Common myeloid progenitor, CD34-positive (primary cell): ENCODE data around the gene KRT31.
"Not testable (repeated sequence)": the region's sequence is repeated elsewhere in the genome, so short reads cannot be mapped to it uniquely, and the experiment has no call there.

Experiments used
- CTCF ChIA-PET: fragments of 350-600 bp; sonication (Branson Sonifier 250); formaldehyde crosslinking; loops from one replicate; lab custom pipeline; 2021; ENCODE audit warnings: antibody characterized with exemption; lab: Charles Lee
- POLR2A ChIA-PET: fragments of 350-600 bp; sonication (Branson Sonifier 250); formaldehyde crosslinking; loops from one replicate; lab custom pipeline; 2021; ENCODE audit warnings: antibody characterized with exemption; lab: Charles Lee
- DNase-seq, 3 donors: peaks; one replicate each; pipeline versions ENCODE4 v3.0.0 to v3.0.0-alpha.2; 2013
- H3K27ac ChIP-seq, 2 experiments: 1 replicate in 1 of 2; 2 replicates in 1 of 2; pipeline ENCODE4 v1.7.0; 2013; ENCODE audit warnings: inconsistent platforms in 2 of 2, low read length in 2 of 2, mild to moderate bottlenecking in 2 of 2, low read depth in 1 of 2, moderate library complexity in 1 of 2; ENCODE audit not compliant: severe bottlenecking in 2 of 2, insufficient read depth in 1 of 2, poor library complexity in 1 of 2
- H3K27me3 ChIP-seq, 5 experiments: replicated peaks in 2 of 5; 1 replicate in 3 of 5; 2 replicates in 2 of 5; pipeline versions ENCODE4 v1.6.1 to v1.7.0; 2013; ENCODE audit warnings: low read length in 4 of 5, mild to moderate bottlenecking in 2 of 5, moderate library complexity in 2 of 5, inconsistent platforms in 1 of 5; ENCODE audit not compliant: insufficient read depth in 5 of 5, control insufficient read depth in 4 of 5
- H3K36me3 ChIP-seq, 4 experiments: 1 replicate in 2 of 4; 2 replicates in 2 of 4; pipeline versions ENCODE4 v1.6.1 to v1.7.0; 2013; ENCODE audit warnings: low read length in 3 of 4, control low read depth in 1 of 4, mild to moderate bottlenecking in 1 of 4; ENCODE audit not compliant: control insufficient read depth in 4 of 4, insufficient read depth in 4 of 4
- H3K4me1 ChIP-seq, 4 experiments: 1 replicate in 3 of 4; 2 replicates in 1 of 4; pipeline versions ENCODE4 v1.6.1 to v1.7.1; 2013; ENCODE audit warnings: low read length in 3 of 4, mild to moderate bottlenecking in 3 of 4, control low read depth in 1 of 4, inconsistent platforms in 1 of 4, moderate library complexity in 1 of 4; ENCODE audit not compliant: control insufficient read depth in 4 of 4, insufficient read depth in 4 of 4; ENCODE audit errors: control extremely low read depth in 1 of 4
- H3K4me3 ChIP-seq, 7 experiments: 1 replicate in 4 of 7; 2 replicates in 3 of 7; pipeline versions ENCODE4 v1.5.1 to v1.7.0; 2013; ENCODE audit warnings: mild to moderate bottlenecking in 7 of 7, low read length in 6 of 7, moderate library complexity in 6 of 7, inconsistent platforms in 2 of 7, low read depth in 2 of 7, control low read depth in 1 of 7; ENCODE audit not compliant: insufficient read depth in 4 of 7, control insufficient read depth in 1 of 7; ENCODE audit errors: extremely low read depth in 1 of 7
- H3K9me3 ChIP-seq, 5 experiments: 1 replicate in 4 of 5; 2 replicates in 1 of 5; pipeline versions ENCODE4 v1.6.1 to v1.7.1; 2013; ENCODE audit warnings: low read length in 4 of 5, mild to moderate bottlenecking in 2 of 5, inconsistent platforms in 1 of 5, low read depth in 1 of 5, moderate library complexity in 1 of 5; ENCODE audit not compliant: control insufficient read depth in 4 of 5, insufficient read depth in 2 of 5; ENCODE audit errors: control extremely low read depth in 1 of 5
- WGBS: methylation state at CpG from one replicate; pipeline ENCODE4 v1.1.5; 2013; ENCODE audit not compliant: insufficient coverage; 5-methylcytosine and 5-hydroxymethylcytosine counted together

Gene KRT31

DNA sequence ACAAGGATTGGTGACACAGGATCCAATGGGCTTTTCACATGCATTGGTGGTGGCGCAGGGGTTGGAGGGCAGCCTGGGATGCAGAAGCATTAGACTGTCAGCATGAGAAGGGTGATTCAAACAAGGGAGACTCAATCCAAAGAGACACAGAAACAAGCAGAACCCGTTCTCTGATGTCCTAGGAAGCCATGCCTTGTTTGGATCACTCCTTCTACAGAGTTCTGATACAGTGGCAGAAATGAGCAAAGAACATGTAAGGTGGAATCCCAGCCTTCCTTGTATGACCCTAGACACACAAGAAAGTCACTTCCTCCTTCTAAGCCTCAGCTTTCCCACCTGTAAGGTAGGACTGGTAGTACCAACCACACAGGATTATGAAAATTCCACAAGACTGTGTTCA lies 33.5 kb downstream of the KRT31 start:
- DNase-seq = no peak
- H3K27ac ChIP-seq = no peak overlapping the region
- POLR2A ChIA-PET = no interaction called here
- peaks cover 0 to 6% (median 2%) of the 10 kb centered on the region in 5 experiments for H3K27me3 ChIP-seq
- H3K36me3 ChIP-seq = no peaks in the 10 kb centered on the region
- H3K4me1 ChIP-seq = no peaks in the 10 kb centered on the region
- peaks cover 0 to 8% (median 0%) of the 10 kb centered on the region in 5 experiments for H3K9me3 ChIP-seq
- whole genome bisulfite sequencing = 96% methylated on average over 2 of the region's 2 CpGs
- no peak overlapping the region for H3K4me3 ChIP-seq
- CTCF ChIA-PET = no interaction called here

DNA sequence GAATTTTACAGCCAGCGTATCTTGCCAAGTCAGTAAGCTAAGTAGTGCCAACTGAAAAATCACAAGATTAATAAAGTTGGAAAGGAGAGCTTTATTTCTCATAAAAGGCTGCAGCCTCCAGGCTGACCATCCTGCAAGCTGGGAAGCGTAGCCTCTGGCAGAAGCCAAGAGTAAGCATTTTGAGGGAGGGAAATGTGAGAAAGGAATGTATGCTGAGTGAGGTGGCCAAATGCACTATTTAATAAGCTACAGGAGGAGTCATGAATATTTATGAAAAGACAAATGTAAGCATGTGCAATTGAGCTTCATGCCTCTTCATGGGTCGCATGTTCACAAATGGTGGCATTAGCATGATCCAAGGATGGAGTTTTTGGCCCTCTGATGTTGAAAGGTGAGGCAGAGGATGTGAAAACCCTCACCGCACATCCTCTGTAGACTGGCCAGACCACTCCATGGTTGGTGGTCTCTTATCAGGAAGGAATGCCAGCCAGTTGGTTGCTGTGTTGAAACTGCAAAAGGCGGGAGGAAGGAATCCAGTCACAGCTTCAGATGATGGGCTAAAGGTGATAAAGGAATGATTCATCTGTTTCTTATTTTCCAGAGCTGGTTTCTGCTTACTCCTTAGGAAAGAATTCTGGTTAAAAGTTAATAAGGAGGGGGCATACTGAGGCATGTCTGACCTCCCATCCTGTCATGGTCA lies 37.0 kb downstream of the KRT31 start:
- CTCF ChIA-PET = no interaction called here
- no peak overlapping the region for H3K27ac ChIP-seq
- no peaks in the 10 kb centered on the region for H3K4me1 ChIP-seq
- H3K9me3 ChIP-seq = peaks cover 0 to 9% (median 2%) of the 10 kb centered on the region in 5 experiments
- no peak overlapping the region for H3K4me3 ChIP-seq
- DNase-seq = no peak
- H3K36me3 ChIP-seq = no peaks in the 10 kb centered on the region
- POLR2A ChIA-PET = no interaction called here
- peaks cover 2 to 9% (median 2%) of the 10 kb centered on the region in 5 experiments for H3K27me3 ChIP-seq
- 94% methylated on average over 4 of the region's 5 CpGs for WGBS

DNA sequence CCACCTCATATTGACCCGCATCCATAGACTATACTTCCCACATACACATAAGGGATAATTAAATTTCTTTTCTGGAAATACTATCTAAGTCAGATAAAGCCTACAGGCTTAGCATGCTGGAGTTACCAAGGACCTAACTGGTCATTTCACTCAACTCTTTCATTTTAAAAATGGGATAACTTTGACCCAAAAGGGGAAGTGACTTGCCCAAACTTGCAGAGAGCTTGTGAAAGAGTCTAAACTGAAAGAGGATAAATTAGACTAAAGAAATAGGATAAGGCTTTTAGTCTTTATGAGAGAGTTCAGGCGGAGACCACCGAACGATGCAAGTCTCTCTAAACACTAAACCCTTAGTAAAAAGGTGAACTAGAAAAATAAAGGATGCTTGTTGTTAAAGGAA lies 42.9 kb downstream of the KRT31 start:
- Histone ChIP-seq H3K9me3 (peaks cover 0 to 2% (median 1%) of the 10 kb centered on the region in 5 experiments), H3K36me3 (no peaks in the 10 kb centered on the region), H3K27ac (no peak overlapping the region), H3K27me3 (peaks cover 0 to 6% (median 2%) of the 10 kb centered on the region in 5 experiments), H3K4me3 (no peak overlapping the region), H3K4me1 (no peaks in the 10 kb centered on the region)
- POLR2A ChIA-PET = no interaction called here
- CTCF ChIA-PET = no interaction called here
- peak in 2 of 3 donors; percentile 12 to 17 for DNase-seq
- 75% methylated on average over 1 of the region's 4 CpGs for WGBS

DNA sequence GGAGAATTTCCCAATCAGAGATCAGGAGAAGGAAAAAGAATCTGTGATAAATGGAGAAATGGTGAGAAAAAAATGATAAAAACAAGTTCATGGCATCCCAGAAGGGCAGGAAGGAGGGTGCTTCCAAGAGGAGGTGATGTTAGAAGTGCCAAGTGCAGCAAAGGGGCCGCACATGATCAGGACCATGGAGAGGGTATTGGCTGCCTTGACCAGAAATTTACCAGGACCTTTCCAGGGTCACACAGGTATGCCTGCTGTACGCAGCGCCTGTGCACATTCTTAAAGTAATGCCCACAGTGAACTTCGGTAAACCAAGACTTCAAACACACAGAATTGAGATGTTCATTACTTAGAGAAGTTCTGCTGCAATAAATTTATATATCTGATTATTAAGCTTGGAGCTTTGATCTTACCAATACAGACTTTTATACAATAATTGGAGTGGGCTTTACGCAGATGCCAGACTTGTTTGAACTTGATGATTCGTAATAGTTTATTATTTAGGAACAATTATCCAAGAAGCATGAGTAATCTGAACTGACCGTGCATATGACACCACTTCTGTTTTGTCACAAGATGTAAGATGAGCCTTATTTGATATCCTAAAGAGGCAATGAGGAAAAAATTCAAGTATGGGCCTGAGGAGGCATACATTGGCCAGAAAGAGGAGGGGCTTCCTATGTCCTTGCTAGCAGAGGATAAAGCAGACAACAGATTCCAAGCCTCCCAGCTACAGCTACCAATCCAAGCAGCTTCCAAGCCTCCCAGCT lies 44.6 kb downstream of the KRT31 start:
- H3K4me1 ChIP-seq = no peaks in the 10 kb centered on the region
- no peak overlapping the region for H3K27ac ChIP-seq
- no peak for DNase-seq
- ChIA-PET POLR2A (no interaction called here), CTCF (no interaction called here)
- H3K36me3 ChIP-seq = no peaks in the 10 kb centered on the region
- H3K27me3 ChIP-seq = peaks cover 0 to 6% (median 3%) of the 10 kb centered on the region in 5 experiments
- peaks cover 0 to 2% (median 0%) of the 10 kb centered on the region in 5 experiments for H3K9me3 ChIP-seq
- WGBS = 83% methylated on average over 1 of the region's 7 CpGs
- H3K4me3 ChIP-seq = no peak overlapping the region

DNA sequence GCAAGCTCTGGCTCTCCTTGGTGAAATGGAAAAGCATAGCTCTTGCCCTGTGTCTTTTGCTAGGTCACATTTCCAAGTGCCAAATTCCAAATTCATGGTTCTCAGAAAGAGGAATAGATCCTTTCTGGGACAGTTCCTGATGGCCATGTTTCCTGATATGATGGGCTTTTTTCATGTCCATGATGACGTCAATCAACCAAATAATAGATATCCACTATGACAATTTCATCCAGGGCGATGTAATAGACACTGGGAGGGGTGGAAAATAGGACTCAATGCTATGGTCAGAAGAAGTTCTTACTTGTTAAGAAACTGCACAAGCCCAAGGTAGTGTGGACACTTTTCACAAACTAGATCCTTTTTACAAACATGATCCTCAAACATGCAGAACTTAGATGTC lies 46.2 kb downstream of the KRT31 start:
- ChIA-PET CTCF (no interaction called here), POLR2A (no interaction called here)
- no peak for DNase-seq
- no CpG with 5 or more reads among the region's 2 CpGs for WGBS
- Histone ChIP-seq H3K36me3 (no peaks in the 10 kb centered on the region), H3K27ac (no peak overlapping the region), H3K4me1 (no peaks in the 10 kb centered on the region), H3K4me3 (no peak overlapping the region), H3K27me3 (peaks cover 0 to 3% (median 2%) of the 10 kb centered on the region in 5 experiments), H3K9me3 (peaks cover 0 to 2% (median 0%) of the 10 kb centered on the region in 5 experiments)

DNA sequence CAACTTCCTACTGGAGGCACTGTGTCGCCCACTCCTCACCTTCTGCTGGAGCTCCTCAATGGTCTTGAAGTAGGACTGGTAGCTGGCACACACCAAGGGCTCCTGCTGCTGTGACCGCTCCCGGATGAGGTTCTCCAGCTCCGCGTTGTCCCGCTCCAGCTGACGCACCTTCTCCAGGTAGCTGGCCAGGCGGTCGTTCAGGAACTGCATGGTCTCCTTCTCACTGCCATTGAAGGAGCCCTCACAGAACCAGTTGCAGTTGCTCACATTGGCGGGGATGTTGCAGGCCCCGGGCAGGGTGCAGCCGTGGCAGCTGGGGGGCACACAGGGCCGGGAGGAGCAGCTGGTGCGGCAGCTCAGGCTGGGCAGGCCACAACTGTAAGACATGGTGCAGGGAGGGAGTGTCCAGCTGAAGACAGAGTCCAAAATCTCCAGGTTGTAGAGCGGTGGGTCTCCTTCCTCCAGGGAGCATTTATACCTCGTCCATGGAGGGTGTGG lies 47.0 kb downstream of the KRT31 start, which contains the start of gene KRT33A:
Gene KRT33A (minus strand): TSS at position 448 of the 498 bp plus-strand sequence. CDS start 61 bp downstream, at position 387.
- H3K36me3 ChIP-seq, H3K27ac ChIP-seq, DNase-seq, H3K27me3 ChIP-seq, POLR2A ChIA-PET, H3K4me3 ChIP-seq, H3K4me1 ChIP-seq, H3K9me3 ChIP-seq: not testable (repeated sequence)
- CTCF ChIA-PET = interaction anchor here (0.6 to 1.2 kb wide), 2 partner anchors 21 to 25 kb away, joined by 3 read pairs; no protein-coding TSS in a partner anchor
- WGBS = 98% methylated on average over 6 of the region's 16 CpGs
